HL-60 (cell line): ENCODE results near the gene TANC1.

Source experiments
- DNase-seq, 2 experiments: peaks; one replicate each; pipeline ENCODE4 v3.0.0-alpha.2; 2010 to 2020; ENCODE audit warnings: low read depth in 1 of 2, low spot score in 1 of 2
- H3K27ac ChIP-seq: fragments of 250-450 bp; sonication (Bioruptor Pico); replicated peaks from 2 replicates; pipeline ENCODE4 v1.5.1; 2020; ENCODE audit warnings: mild to moderate bottlenecking, moderate library complexity
- H3K27me3 ChIP-seq: fragments of 250-450 bp; sonication (Bioruptor Pico); 2 replicates; pipeline ENCODE4 v1.5.1; 2021; ENCODE audit warnings: mild to moderate bottlenecking, moderate library complexity; ENCODE audit not compliant: insufficient read depth, poor library complexity, severe bottlenecking
- H3K4me3 ChIP-seq: replicated peaks from 2 replicates; pipeline ENCODE4 v1.5.1; 2011; ENCODE audit warnings: mild to moderate bottlenecking, control low read depth, low read length; ENCODE audit not compliant: insufficient read depth
- GABPA ChIP-seq: IDR thresholded peaks from 2 replicates; pipeline ENCODE4 v1.6.1; 2012; ENCODE audit warnings: low read depth
- POLR2AphosphoS5 ChIP-seq: IDR thresholded peaks from 2 replicates; pipeline ENCODE4 v1.6.1; 2012; ENCODE audit warnings: low read depth
- SPI1 ChIP-seq: IDR thresholded peaks from 2 replicates; pipeline ENCODE4 v1.6.1; 2012; ENCODE audit warnings: low read depth, mild to moderate bottlenecking, borderline replicate concordance
- TF ChIP-seq, protein P1 (sequence below): IDR thresholded peaks from 2 replicates; pipeline ENCODE4 v1.6.1; 2012; ENCODE audit warnings: low read depth; ENCODE audit not compliant: insufficient replicate concordance
- TF ChIP-seq, protein P2 (sequence below): IDR thresholded peaks from one replicate; pipeline ENCODE4 v1.5.1; 2011; ENCODE audit warnings: low read length, control low read depth, inconsistent platforms; ENCODE audit not compliant: insufficient read depth

Gene TANC1

GRCh38 chr2:159045545-159046454 is 77.4 kb downstream of the TANC1 start:
- no peaks in the 10 kb centered on the region for H3K27me3 ChIP-seq
- TF ChIP-seq, protein P1, sequence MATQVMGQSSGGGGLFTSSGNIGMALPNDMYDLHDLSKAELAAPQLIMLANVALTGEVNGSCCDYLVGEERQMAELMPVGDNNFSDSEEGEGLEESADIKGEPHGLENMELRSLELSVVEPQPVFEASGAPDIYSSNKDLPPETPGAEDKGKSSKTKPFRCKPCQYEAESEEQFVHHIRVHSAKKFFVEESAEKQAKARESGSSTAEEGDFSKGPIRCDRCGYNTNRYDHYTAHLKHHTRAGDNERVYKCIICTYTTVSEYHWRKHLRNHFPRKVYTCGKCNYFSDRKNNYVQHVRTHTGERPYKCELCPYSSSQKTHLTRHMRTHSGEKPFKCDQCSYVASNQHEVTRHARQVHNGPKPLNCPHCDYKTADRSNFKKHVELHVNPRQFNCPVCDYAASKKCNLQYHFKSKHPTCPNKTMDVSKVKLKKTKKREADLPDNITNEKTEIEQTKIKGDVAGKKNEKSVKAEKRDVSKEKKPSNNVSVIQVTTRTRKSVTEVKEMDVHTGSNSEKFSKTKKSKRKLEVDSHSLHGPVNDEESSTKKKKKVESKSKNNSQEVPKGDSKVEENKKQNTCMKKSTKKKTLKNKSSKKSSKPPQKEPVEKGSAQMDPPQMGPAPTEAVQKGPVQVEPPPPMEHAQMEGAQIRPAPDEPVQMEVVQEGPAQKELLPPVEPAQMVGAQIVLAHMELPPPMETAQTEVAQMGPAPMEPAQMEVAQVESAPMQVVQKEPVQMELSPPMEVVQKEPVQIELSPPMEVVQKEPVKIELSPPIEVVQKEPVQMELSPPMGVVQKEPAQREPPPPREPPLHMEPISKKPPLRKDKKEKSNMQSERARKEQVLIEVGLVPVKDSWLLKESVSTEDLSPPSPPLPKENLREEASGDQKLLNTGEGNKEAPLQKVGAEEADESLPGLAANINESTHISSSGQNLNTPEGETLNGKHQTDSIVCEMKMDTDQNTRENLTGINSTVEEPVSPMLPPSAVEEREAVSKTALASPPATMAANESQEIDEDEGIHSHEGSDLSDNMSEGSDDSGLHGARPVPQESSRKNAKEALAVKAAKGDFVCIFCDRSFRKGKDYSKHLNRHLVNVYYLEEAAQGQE, result no peak
- H3K27ac ChIP-seq, result no peak overlapping the region
- no peak overlapping the region for H3K4me3 ChIP-seq
- no peak for DNase-seq

DNA sequence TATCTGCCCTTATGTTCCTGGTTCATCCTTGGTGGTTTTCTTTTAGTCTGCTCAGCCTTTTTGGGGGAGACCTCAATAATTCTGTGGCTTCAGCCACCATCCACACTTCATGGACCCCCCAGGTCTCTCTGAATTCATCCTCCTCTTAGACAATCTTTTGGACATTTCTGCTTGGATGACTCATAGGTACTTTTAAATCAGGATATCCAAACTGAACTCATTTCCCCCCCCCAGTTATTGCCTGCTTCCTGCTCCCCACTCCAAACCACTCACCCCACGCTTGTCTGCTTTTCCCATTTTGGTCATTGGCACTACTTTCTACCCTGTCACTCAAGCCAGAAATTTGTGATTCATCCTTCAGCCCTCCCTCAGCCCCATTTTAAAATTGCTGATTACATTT is 78.5 kb downstream of the TANC1 start:
- Histone ChIP-seq H3K27ac (no peak overlapping the region), H3K27me3 (no peaks in the 10 kb centered on the region), H3K4me3 (no peak overlapping the region)
- TF ChIP-seq, protein P2, sequence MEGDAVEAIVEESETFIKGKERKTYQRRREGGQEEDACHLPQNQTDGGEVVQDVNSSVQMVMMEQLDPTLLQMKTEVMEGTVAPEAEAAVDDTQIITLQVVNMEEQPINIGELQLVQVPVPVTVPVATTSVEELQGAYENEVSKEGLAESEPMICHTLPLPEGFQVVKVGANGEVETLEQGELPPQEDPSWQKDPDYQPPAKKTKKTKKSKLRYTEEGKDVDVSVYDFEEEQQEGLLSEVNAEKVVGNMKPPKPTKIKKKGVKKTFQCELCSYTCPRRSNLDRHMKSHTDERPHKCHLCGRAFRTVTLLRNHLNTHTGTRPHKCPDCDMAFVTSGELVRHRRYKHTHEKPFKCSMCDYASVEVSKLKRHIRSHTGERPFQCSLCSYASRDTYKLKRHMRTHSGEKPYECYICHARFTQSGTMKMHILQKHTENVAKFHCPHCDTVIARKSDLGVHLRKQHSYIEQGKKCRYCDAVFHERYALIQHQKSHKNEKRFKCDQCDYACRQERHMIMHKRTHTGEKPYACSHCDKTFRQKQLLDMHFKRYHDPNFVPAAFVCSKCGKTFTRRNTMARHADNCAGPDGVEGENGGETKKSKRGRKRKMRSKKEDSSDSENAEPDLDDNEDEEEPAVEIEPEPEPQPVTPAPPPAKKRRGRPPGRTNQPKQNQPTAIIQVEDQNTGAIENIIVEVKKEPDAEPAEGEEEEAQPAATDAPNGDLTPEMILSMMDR, result no peak
- no peak for DNase-seq

GRCh38 chr2:159050426-159050825 is 82.0 kb downstream of the TANC1 start:
- TF ChIP-seq, protein P2, result no peak
- TF ChIP-seq POLR2AphosphoS5 (no peak), GABPA (no peak), SPI1 (no peak)
- TF ChIP-seq, protein P1, result no peak
- DNase-seq, result no peak
- no peaks in the 10 kb centered on the region for H3K27me3 ChIP-seq
- H3K4me3 ChIP-seq, result no peak overlapping the region
- H3K27ac ChIP-seq, result no peak overlapping the region

GRCh38 chr2:159051133-159051532 is 82.7 kb downstream of the TANC1 start:
- TF ChIP-seq GABPA (no peak), POLR2AphosphoS5 (no peak), SPI1 (no peak)
- TF ChIP-seq, protein P2, result no peak
- TF ChIP-seq, protein P1, result no peak
- H3K4me3 ChIP-seq, result no peak overlapping the region
- no peak for DNase-seq

More at GRCh38 chr2:159051133-159051532, 82.7 kb downstream of the TANC1 start:
- Histone ChIP-seq H3K27ac (no peak overlapping the region), H3K27me3 (no peaks in the 10 kb centered on the region)
